IMR-90 (cell line): ENCODE data around the gene C2.

Experiments
- POLR2A ChIP-seq: IDR thresholded peaks from 2 replicates; pipeline ENCODE4 v1.6.1; 2012; ENCODE audit warnings: mild to moderate bottlenecking, low read depth, low read length
- RFX5 ChIP-seq: IDR thresholded peaks from 2 replicates; pipeline ENCODE4 v1.8.0; 2012; ENCODE audit warnings: low read depth, mild to moderate bottlenecking, low read length, moderate library complexity
- USF2 ChIP-seq: fragments of 150-350 bp; IDR thresholded peaks from 2 replicates; pipeline ENCODE4 v1.6.1; 2017; ENCODE audit warnings: mild to moderate bottlenecking, antibody characterized with exemption, low read length, low read depth
- TF ChIP-seq, protein P1 (sequence below): conservative IDR thresholded peaks from 2 replicates; pipeline ENCODE4 v1.5.1; 2012; ENCODE audit warnings: mild to moderate bottlenecking, low read depth, low read length, improper control_type of control experiment

DNA sequence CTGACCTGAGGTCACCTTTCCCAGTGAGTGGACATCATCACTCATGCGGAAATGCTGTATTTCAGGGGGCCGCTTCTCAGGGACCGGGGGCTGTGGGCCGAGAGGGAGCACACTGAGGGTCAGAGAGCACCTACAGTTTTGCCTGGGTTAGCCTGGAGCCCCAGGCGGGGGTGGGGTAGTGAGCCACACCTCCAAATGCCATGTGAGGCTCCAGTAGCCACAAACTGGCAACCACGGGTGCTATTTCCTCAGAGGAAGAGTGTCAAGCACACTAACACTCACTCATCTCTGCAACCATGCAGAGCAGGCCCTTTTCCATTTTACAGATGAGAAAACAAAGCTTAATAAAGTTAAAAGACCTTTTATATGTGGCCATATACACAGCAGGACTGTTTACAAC lies 34.7 kb upstream of the C2 start:
- TF ChIP-seq, protein P1, sequence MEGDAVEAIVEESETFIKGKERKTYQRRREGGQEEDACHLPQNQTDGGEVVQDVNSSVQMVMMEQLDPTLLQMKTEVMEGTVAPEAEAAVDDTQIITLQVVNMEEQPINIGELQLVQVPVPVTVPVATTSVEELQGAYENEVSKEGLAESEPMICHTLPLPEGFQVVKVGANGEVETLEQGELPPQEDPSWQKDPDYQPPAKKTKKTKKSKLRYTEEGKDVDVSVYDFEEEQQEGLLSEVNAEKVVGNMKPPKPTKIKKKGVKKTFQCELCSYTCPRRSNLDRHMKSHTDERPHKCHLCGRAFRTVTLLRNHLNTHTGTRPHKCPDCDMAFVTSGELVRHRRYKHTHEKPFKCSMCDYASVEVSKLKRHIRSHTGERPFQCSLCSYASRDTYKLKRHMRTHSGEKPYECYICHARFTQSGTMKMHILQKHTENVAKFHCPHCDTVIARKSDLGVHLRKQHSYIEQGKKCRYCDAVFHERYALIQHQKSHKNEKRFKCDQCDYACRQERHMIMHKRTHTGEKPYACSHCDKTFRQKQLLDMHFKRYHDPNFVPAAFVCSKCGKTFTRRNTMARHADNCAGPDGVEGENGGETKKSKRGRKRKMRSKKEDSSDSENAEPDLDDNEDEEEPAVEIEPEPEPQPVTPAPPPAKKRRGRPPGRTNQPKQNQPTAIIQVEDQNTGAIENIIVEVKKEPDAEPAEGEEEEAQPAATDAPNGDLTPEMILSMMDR = no peak
- TF ChIP-seq RFX5 (no peak), USF2 (no peak), POLR2A (no peak)
